GM18907 (cell line): ENCODE results near the gene TMEM98.
A peak's percentile ranks its signal among the peaks of the same experiment; 100 is the strongest.
"Not testable (repeated sequence)": the region's sequence is repeated elsewhere in the genome, so short reads cannot be mapped to it uniquely, and the experiment has no call there.

Experiments
- ATAC-seq: cut with Tn5 transposase; IDR thresholded peaks from one replicate; pipeline ENCODE4 v1.9.1; 2021; ENCODE audit warnings: mild to moderate bottlenecking, moderate library complexity; ENCODE audit not compliant: unreplicated experiment

Gene TMEM98, protein sequence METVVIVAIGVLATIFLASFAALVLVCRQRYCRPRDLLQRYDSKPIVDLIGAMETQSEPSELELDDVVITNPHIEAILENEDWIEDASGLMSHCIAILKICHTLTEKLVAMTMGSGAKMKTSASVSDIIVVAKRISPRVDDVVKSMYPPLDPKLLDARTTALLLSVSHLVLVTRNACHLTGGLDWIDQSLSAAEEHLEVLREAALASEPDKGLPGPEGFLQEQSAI

DNA sequence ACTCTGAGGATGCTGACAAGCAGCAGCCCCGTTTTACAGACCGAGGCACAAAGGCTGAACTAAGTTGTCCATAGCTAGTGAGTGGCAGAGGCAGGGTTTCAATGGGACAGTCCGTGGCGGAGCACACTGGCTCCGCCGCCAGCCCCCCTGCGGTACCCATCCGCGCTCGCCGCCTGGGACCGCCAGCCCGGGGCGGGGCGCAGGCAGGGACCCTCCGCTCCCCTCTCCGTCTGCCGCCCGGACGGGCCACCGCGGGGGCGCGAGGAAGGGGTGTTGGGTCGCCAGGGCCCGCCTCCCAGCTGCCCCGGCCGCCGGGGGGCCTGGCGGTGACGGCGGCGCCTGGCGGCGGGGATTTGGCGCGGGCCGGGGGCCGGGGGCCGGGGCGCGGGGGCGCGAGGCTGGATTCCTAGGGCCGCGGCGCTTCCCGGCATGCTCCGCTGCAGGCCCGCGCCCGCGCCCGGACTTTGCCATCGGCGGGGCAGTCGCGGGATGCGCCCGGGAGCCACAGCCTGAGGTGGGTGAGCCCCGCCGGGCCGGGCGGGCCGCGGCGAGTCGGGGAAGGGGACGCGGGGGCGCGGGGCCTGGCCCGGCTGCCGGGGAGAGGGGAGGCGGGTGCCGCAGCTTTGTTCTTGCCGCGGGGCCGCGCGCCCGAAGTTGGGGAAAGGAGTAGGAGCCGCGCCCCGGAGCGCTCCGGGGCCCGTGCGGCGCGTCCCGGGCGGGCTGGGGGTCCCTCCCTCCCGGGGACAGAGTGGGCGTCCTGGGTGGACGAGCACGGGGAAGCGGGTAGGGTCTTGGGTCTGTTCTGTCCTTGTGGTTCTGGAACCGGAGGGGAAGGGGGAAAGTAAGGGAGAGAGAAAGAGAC, at the start of gene TMEM98:
Gene TMEM98 (plus strand): TSS at position 430 of the 862 bp plus-strand sequence. CDS start 3,376 bp downstream, outside the sequence.
- ATAC-seq = no peak

DNA sequence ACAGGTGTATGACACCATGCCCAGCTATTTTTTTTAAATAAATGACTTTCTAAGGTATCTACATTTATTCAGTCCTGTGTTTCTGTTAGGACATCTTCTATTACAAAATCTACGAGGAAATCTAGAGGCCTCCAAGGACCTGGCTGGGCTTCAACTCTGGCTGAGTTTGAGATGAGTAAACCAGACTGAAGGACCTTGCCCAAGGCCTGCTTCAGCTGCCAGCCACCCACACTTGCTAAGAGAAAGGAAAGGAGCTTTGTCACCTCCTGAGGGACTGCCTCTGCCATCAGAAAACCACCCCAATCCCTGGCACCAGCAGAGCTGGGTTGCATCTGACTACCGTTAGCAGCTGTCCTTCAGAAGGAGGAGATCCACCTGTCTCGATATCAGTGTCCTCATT, 49.7 kb upstream of the TMEM98 start:
- no peak for ATAC-seq

DNA sequence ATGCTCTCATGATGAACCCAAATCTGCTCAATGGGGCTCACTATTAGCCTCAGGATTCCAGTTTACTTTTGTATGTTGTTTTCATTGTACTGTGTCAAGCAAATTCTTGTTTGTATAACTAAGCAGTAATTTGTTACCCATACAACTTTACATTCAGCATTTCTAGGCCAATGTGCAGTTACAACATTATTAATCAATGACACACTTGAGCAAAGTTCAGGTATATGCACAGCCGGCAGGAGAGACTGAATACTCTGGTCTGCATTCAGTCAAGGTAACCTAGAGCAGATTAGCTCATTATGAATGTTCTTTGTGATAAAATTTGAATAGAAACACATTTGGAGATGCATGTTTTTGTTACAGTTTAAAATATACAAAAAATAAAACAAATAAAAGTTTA, 48.8 kb upstream of the TMEM98 start:
- no peak for ATAC-seq

DNA sequence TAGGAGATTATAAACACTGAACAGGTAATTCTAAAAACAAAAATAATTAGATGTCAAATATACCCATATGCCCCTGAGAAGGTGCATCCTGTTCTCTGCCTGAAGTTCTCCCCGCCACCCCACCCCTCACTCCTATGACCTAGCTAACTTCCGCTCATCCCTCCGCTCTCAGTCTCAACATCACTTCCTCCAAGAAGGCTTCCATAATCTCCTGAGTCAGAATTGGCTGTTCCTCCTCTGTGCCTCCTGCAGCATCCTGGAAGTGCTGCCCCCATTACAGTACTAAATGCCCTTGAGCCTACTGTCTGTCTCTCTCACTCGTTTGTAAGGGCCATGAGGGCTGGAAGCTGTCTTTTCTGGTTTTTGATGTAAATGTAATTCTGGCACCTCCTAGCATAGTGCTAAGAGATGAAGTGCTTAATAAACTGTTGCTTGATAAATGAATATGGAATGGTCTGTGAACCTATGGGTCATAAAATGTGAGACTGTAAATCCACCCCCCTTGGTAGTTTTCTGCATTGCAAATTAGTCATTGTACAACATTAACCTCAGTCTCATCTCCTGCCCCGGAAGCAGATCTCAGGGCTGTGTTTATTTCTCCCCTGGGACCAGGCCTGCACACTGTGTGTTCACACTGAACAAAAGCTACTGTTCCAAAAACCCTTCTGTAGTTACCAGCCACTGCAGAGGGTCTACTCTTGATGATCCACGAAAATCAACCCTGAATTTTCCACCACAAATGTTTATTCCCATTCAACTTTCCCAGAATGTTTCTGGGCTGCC, 47.1 kb upstream of the TMEM98 start:
- no peak for ATAC-seq

DNA sequence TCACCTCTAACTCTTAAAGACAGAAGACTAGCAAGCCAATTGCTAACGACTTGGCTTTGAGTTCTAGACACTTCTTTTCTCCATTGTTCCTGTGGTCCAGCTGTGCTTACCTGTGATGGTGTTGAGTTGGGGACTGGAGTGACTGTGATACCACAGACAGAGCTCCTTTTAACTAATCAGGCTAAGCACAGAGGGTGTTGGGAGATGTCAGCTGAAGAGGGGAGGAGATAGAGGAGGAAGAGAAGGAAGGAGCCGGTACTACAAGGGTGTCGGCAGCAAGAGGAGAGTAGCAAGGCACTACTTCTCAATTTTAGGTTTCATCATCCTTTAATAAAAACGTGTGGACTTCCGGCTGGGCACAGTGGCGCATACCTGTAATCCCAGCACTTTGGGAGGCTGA, 45.9 kb upstream of the TMEM98 start:
- ATAC-seq = no peak

DNA sequence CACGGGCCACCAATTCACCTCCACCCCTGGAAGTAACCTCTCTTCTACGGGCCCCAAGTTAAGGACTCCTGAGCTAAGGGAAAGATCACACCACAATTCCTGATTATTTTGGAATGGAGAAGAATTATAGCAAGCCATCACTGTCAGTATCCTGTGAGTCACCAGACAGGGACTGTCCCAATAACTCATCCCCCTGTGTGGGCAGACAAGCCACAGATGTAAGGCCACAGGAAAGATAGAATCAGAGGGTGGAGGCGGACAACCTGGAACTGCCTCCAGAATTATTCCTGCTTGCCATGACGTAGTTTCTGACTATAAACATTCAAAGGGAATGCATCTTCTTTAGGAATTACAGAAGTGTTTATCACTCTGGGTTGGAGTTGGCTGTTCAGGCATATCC, 45.2 kb upstream of the TMEM98 start:
- no peak for ATAC-seq

DNA sequence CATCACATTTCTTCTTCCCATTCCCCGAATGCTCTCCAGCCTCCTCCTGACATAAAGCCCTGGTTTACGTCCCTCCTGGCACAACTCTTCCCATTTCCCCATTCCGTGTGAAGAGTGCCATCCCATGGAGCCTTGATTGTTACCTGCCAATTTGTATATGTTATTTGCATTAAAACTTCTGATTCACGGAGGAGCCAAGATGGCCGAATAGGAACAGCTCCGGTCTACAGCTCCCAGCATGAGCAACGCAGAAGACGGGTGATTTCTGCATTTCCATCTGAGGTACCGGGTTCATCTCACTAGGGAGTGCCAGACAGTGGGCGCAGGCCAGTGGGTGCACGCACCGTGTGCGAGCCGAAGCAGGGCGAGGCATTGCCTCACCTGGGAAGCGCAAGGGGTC, 41.0 kb upstream of the TMEM98 start:
- not testable (repeated sequence) for ATAC-seq

DNA sequence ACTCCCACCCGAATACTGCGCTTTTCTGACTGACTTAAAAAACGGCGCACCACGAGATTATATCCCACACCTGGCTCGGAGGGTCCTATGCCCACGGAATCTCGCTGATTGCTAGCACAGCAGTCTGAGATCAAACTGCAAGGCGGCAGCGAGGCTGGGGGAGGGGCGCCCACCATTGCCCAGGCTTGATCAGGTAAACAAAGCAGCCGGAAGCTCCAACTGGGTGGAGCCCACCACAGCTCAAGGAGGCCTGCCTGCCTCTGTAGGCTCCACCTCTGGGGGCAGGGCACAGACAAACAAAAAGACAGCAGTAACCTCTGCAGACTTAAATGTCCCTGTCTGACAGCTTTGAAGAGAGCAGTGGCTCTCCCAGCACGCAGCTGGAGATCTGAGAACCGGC, 40.5 kb upstream of the TMEM98 start:
- ATAC-seq = not testable (repeated sequence)

DNA sequence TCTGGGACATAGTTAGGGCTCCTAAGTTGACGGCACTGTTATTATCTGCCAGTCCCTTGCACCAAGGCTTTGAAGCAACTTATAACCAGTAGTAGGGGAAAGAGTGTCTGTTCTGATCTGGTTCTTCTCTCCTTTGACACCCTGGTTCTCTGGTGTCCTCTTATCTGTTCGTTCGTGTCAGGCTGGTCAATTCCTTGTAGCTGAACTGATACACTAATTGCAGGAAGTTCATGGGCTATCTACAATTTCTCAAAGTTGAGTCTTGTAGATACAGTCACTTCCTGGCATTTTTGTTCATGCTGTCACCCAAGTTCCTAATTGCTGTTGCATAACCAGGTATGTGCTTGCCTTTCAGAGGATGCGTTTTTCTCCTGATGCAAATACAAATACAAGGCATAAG, 33.7 kb upstream of the TMEM98 start:
- no peak for ATAC-seq

DNA sequence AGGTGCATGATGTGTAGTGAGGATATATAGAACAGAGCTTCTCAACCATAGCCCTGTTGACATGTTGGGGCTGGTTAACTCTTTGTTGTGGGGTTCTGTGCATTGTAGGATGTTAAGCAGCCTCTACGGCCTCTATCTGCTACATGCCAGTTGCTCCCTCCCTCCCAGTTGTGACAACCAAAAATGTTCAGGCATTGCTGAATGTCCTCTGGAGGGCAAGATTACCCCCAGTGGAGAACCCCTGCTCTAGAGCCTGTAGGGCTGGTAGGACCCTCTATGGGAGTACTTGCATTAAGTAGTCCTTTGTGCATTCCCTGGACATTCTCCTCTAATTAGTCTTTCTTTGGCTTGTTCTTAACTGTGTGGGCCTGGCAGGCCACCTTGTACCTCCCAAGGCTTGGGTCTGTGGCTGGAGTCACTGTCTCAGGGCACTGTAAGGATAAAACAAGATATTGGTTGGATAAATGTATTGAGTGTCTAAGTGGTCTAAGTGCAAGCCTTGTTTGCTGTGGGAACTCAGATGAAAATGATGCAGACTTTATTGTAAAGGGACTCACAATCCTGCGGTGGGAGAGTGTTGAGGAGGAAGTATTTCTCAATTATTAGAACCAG, 31.2 kb upstream of the TMEM98 start:
- ATAC-seq = no peak

DNA sequence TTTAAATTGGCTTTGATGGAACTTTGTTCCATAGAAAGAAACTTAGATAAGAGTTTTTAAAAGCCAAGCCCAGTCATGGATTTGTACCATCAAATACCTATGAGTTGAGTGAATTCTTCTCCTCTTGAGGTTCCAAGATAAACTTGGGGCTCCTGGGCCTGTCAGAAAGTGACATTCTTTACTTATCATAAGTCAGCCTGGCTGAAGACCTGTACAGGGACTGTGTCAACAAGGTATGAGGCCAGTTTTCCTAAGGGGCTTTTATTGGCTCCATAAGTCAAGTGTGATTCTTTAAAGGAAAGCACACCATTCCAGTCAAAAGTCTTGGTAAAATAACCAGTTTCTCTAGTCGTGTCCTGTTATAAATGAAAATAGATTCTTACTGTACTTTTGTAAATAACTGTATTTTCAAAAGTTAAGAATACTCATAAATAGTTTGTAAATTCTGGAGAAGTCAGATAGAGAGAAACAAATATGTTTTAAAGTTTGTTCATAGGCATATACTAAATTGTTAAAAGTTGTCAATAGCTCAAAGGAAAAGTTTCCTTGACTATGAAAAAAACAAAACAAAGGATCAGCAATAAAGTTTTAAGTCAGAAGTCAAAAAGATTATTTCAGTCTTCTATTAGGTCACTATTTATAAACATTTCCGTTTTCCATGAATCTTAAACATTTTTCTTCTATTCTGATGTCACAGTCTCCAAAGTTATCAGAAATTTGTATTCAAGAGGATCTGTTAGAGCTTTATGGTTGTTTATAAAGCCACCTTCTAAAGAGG, 28.5 kb upstream of the TMEM98 start:
- no peak for ATAC-seq

DNA sequence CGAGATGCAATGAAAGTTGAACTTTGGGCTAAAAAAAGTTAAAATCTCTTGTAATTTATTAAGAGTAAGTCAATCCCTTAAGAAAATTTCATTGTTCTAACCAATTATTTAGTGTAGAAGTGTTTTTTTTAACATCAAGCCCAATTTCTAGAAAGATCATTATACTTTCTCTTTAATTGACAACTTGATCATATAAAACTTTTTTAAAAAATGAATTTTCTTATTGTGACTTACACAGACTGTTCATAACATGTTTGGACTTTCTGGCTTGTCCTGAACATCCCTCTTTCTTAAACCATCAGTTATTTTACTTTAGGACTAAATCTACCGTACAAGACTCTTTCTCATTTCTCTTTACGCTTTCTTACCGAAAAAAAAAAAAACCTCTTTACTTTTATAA, 26.2 kb upstream of the TMEM98 start:
- ATAC-seq = no peak

DNA sequence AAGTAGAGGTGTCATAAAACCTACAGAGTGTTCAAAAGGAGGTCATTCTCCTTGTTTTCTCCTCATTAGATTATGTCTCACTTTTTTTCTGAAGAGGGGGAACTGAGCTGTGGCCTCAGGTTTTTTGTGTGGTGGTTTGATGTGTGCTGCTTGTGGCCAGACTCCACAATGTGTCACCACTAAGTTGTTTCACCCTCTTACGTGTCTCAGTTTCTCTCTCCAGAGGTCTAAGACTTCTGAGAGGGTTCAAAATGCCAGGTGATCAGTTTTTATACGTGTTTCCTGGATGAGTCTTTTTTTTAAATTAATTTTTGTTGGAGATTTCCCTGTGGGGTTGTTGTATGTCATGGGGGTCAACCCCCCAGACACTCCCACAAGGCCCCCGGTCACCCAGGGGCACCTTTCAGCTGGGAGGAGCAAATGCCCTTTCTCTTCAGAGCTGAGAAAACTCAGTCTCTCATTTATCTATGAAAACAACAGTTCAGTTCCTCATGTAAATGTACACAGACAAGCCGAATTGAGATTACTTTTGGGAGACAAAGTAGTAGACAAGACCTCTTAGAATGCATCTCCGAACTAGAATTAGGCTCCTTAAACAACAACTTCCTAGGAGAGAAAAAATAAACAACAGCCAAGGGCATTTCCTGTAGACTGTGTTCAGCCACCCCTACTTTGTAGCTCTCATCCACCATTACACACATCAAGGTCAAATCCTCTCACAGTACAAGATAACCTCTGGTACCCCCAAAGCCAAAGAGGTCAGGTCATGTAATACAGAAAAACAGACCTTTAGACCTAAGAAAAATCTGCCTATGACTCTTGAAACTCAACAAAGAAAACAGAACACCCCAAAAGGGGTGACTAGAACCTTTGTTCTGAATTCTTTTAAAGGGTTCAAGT, 23.9 kb upstream of the TMEM98 start:
- no peak for ATAC-seq

DNA sequence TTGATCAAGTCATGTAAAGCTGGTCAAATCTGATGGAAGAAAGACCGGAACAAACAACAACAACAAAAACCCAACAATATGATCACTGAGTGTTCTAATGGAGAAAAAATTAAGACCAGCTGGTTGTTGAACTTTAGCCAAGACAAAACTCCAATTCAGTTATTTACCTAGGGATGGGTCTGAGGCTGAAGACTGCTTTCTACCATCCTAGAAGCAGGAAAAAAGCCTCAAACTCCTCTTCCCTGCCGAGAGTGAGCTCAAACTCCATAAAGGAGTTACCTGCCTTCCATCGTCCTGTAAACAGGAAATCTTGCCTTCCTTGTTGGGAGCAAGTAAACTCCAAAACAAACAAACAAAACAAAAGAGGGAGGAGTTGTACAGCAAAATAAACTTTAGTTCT, 23.1 kb upstream of the TMEM98 start:
- ATAC-seq = no peak

DNA sequence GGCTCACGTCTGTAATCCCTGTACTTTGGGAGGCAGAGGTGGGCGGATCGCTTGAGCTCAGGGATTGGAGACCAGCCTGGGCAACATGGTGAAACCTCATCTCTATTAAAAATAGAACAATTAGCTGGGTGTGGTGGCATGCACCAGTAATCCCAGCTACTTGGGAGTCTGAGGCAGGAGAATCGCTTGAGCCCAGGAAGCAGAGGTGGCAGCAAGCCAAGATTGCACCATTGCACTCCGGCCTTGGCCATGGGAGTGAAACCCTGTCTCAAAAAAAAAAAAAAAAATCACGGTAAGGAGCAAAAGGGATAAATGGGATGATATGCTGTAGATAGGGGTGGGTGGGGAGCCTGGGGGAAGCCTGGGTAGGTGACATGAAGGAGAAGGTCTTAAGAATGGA, 20.4 kb upstream of the TMEM98 start:
- no peak for ATAC-seq

DNA sequence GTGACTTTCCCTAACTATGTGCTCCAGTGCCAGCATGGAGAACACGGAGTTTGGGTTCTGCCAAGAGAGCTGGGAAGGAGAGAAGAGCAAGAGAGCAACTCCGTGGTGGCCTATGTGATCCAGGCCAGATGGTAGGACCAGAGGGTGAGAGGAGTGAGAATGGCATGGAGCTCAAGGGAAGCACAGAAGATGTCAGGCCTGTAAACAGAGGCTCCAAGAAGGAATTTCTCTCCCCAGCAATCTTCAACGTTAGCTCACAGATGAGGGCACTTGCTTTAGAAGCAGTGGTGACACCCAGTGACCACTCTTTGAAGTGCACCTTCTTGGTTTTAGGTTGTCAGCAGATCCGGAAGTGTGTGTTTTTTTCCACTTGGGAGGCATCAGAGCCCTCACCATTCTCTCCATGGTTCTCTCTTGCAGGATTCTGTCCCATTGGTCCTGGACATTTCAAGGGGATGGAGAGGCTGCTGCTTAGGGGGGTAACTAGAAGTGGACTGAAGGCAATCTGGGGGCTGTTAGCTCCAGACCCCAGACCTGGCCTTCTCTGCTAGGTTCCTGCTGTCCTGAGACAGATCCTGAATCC, 18.1 kb upstream of the TMEM98 start:
- ATAC-seq = peak; percentile 57

DNA sequence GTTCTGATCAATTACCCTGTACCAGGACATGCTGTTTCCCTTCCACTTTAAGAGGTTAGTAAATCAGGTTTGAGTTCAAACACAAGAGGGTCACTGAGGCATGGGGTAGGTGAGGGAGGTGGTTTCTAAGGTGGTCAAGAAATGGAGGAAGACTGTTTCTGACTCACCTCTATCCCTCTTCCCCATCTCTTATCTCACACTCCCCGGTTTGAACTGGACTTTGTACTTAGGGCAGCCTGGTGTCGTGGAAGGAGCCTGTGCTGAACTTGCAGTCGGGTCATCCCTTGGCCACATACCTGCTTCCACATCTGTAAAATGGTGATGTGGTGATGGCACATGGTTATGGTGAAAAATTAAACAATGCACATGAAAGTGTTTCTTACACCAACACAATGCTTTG, 17.2 kb upstream of the TMEM98 start:
- no peak for ATAC-seq

DNA sequence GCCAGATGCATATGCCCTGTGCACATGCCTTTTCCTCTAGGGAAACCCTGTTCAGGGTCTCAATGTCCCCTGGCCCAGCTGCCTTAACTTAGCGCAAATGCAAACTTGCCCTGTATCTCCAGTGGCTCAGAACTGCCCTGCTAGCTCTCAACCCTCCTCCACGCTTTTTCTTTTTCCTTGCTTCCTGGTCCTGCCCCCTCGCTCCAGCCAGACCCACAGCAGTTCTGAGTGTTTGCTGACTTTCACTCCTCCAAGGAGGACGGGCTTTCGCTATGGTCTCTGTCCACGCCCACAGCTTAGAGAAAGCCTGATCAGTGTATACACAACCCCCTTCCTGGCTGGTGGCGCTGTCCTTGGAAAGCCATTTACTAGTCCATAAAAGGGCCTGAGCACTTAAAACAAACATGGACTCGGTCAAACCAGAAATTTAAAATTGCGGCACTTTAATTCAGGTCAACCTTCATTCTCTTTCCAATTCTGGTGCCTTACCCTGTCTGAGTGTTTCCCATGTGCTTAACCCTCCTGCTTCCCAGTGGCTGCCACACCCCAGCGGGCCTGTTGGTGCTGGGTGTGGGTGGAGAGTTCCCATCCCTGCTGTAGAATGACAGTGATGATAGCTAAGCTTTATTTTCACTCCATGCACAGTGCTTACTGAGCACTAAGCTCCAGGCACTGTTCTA, 15.6 kb upstream of the TMEM98 start:
- ATAC-seq = no peak

DNA sequence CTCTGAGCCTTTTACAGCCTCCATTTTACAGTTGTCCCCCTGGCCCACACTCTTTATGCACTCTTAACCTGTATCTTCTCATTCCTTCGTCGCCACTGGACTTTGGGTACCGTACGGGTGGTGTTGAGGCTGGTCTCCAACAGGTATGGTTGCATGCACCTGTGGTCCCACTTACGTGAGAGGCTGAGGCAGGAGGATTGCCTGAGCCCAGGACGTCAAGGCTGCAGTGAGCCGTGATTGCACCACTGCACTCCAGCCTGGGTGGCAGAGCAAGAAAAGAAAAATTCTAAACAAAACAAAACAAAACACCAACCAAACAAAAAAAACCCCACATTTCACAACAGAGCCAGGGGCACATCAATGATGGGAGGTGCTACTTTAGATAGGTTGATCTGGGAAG, 14.4 kb upstream of the TMEM98 start:
- ATAC-seq = no peak
